Measurements from ENCODE around the gene RNLS. TPM values are rescaled to one million over a fixed set of nuclear protein-coding genes. Genes with fewer than 3 reads are reported as not detected.

RNLS gene
- total RNA-seq, 1 donor from 2014 or later = 3.7 TPM

DNA sequence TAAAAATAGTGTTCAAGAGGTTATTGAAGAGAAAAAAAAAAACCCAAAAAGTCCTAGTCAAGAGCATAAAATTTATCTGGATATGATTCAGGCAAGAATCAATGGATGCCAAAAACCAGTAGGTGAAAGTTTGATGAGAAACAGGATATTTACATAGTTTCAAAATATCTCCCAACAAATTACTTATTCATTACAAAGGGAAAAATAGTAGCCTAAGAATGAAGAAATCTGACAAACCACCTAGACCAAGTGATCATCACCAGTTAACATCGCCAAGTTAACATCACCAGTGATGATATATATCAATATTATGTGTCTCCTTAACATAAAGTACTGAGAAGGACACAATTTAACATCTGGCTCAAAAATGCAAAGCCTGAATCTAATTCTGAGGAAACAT, 85.2 kb downstream of the RNLS start:
- no peaks in the 10 kb centered on the region for H3K4me1 ChIP-seq
- no peak for ATAC-seq
- H3K27me3 ChIP-seq = no peaks in the 10 kb centered on the region
- no peak overlapping the region for H3K4me3 ChIP-seq
- TF ChIP-seq CTCF (IDR thresholded peaks at IDR 0.05) = no peak
- intact Hi-C loops (cut with DNase I) = no loop called here
- H3K9me3 ChIP-seq = no peaks in the 10 kb centered on the region
- no peaks in the 10 kb centered on the region for H3K36me3 ChIP-seq
- DNase-seq = no peak
- H3K27ac ChIP-seq = no peak overlapping the region

DNA sequence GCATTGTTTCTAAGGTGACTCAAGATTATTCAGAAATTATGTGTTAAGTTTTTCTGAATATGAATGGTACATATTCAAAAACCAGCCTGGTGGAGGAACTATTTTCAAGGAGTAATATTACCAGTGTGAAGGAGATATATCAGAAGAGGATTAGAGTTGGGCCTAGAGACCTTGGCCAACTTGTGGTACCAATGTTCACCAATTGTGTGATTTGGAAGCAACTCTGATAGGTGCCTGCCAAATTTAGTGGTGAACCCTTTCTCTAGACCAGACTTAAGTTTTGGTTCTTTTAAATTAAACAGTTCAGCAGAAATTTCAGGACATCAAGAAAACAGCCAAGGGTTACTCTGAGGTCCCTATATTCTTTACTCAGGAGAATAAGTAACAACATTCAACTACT, 88.6 kb downstream of the RNLS start:
- intact Hi-C loops (cut with DNase I) = no loop called here
- DNase-seq = no peak
- Histone ChIP-seq H3K9me3 (no peaks in the 10 kb centered on the region), H3K27me3 (no peaks in the 10 kb centered on the region), H3K27ac (no peak overlapping the region), H3K4me3 (no peak overlapping the region), H3K4me1 (no peaks in the 10 kb centered on the region), H3K36me3 (no peaks in the 10 kb centered on the region)
- TF ChIP-seq CTCF (IDR thresholded peaks at IDR 0.05) = no peak
- no peak for ATAC-seq

GRCh38 chr10:88493691-88494483, 89.2 kb downstream of the RNLS start:
- intact Hi-C loops (cut with DNase I) = no loop called here
- Histone ChIP-seq H3K27ac (no peak overlapping the region), H3K9me3 (no peaks in the 10 kb centered on the region), H3K36me3 (no peaks in the 10 kb centered on the region), H3K27me3 (no peaks in the 10 kb centered on the region), H3K4me1 (no peaks in the 10 kb centered on the region), H3K4me3 (no peak overlapping the region)
- TF ChIP-seq CTCF (IDR thresholded peaks at IDR 0.05) = no peak
- no peak for DNase-seq
- ATAC-seq = no peak

DNA sequence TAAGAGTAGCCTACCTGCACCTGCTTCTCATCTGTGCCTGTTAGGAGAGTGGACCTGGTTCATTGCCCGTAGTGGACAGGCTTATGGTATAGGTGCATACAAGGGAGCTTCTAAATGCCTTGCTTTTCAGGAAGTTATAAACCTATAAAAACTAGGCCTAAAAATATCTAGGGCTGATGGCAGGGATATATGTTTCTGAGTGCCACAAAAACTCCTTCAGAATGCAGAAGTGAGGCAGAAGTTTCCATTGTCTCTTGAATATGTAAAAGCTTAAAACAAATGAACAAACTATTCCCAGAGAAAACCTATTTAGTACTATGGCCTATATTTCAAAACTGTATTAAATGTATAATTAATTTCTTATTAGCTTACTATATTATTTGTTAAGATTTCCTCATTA, 91.8 kb downstream of the RNLS start:
- TF ChIP-seq CTCF (IDR thresholded peaks at IDR 0.05) = no peak
- Histone ChIP-seq H3K36me3 (no peaks in the 10 kb centered on the region), H3K27ac (no peak overlapping the region), H3K27me3 (no peaks in the 10 kb centered on the region), H3K4me1 (no peaks in the 10 kb centered on the region), H3K4me3 (no peak overlapping the region), H3K9me3 (no peaks in the 10 kb centered on the region)
- intact Hi-C loops (cut with DNase I) = no loop called here
- DNase-seq (no peak), ATAC-seq (no peak)

DNA sequence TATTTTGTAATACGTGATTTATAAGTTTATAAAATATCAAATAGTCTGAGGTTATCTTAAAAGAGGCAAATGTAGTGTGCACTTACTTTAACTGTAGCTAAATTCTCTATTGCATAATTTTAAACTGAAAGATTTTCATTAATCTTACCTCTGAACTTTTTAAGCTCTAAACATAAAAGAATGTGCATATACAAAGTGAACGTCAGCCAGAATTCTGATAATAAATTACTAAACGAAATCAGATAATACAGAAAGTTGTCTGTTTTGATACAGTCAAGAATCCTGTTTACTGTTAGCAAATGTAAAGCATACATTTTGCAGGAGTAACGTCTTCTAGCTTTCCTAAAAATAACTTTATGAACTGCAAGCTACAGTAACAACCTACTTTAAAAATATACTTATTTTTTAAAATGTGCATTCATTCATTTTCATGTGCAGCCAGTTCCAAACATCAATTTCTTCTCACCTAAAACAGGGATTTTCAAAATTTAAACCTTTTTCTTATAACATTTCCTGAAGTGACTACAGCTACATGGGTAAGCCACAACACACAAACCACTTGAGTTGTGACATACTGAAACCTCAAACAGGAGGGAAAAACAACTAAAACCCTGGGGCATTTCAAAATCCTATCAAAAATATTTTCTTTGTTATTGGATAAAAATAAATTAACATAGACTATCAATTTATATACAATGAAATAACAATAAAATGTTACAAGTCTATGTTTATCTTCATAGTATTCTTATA, 92.7 kb downstream of the RNLS start:
- Histone ChIP-seq H3K36me3 (no peaks in the 10 kb centered on the region), H3K4me1 (no peaks in the 10 kb centered on the region), H3K27ac (no peak overlapping the region), H3K4me3 (no peak overlapping the region), H3K27me3 (no peaks in the 10 kb centered on the region), H3K9me3 (no peaks in the 10 kb centered on the region)
- DNase-seq (no peak), ATAC-seq (no peak)
- no peak for TF ChIP-seq CTCF (IDR thresholded peaks at IDR 0.05)
- intact Hi-C loops (cut with DNase I) = no loop called here
